H54 (cell line): Measurements from ENCODE around the gene IKZF3.
"Not testable (repeated sequence)": the region's sequence is repeated elsewhere in the genome, so short reads cannot be mapped to it uniquely, and the experiment has no call there.

Source experiments
- DNase-seq: peaks from one replicate; pipeline ENCODE4 v3.0.0; 2011; ENCODE audit warnings: low spot score, mixed read lengths; ENCODE audit not compliant: insufficient read length
- FAIRE-seq: peaks from 3 replicates; lab custom pipeline; 2011; peaks lifted over from hg19 to GRCh38; lab: Jason Lieb, UNC
- POLR2A ChIP-seq: IDR thresholded peaks from 2 replicates; pipeline ENCODE4 v1.6.1; 2011; ENCODE audit warnings: low read depth, mild to moderate bottlenecking, low read length

Gene IKZF3

DNA sequence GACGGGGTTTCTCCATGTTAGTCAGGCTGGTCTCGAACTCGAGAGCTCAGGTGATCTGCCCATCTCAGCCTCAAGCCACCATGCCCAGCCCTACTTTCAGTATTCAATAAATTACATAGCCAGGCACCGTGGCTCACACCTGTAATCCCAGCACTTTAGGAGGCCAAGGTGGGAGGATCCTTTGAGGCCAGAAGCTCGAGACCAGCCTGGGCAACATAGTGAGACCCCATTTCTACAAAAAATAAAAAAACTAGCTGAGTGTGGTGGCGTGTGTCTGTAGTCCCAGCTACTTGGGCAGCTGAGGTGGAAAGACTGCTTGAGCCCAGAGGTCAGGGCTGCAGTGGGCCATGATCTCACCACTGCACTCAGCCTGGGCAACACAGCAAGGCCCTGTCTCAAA is 142.0 kb downstream of the IKZF3 start:
- DNase-seq (no peak), FAIRE-seq (no peak)
- TF ChIP-seq POLR2A: no peak

DNA sequence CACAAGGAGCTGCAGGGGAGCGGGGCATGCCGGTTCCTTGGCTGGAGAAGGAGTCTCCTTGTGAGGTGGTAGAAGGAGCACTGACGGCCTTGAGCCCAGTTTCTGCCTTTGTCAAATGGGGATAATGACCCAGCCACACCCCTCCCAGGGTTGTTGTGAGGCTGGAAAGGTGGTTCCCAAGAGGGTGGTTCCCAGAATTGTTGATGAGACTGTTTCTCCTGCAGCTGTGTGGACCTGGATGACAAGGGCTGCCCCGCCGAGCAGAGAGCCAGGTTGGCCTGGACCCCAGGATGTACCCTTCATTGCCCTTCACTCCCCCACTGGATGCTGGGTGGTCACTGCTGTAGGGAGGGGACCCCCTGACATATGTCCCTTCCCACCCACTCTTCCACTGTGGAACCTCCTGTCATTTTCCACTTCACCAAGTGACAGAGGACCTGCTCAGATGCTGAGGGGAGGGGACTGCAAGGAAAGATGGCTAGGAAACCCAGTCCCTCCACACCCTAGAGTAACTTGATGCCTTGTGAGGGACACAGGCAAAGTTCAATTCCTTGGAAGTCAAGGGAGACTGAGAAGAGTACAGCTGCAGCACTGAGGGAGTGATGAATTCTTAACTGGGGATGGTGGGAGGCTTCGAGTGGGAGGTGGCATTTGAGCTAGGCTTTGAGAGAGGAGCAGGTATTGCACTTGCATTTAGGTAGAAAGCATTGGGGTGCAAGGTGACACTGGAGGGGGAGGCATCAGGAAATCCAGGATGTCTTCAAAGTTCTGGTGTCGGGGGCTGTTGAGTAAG is 144.4 kb downstream of the IKZF3 start:
- no peak for FAIRE-seq
- DNase-seq: no peak
- no peak for TF ChIP-seq POLR2A

DNA sequence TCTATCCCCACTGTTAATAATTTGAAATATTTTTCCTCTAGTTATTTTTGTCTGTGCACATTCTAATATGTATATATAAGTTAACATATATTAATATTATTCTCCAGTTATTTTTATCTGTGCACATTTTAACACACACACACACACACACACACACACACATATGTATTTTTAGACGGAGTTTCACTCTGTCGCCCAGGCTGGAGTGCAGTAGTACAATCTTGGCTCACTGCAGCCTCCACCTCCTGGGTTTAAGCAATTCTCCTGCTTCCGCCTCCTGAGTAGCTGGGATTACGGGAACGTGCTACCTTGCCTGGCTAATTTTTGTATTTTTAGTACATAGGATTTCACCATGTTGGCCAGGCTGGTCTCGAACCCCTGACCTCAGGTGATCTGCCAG is 146.5 kb downstream of the IKZF3 start:
- DNase-seq: no peak
- no peak for TF ChIP-seq POLR2A
- no peak for FAIRE-seq

DNA sequence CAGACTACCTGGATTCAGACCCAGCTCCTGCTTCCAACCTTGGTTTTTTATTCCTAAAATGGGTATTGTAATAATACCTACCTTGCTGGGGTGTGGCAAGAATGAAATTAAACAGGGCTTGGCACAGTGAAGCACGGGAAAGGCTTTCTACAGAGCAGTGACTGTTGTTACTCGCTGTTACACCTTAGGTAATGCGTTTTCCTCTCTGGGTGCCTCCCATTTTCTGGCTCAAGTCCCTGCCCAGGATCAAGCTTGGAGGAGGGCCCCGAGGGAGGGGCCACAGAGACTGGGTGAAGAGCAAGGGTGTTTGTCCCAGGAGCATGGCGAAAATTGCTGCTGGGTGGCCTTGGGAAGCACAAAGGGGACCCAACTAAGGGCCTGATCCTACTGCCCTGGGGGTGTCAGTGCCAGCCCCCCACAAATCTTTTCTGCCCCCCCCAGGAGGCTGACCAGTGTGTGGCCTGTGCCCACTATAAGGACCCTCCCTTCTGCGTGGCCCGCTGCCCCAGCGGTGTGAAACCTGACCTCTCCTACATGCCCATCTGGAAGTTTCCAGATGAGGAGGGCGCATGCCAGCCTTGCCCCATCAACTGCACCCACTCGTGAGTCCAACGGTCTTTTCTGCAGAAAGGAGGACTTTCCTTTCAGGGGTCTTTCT is 147.1 kb downstream of the IKZF3 start:
- FAIRE-seq (no peak), DNase-seq (no peak)

DNA sequence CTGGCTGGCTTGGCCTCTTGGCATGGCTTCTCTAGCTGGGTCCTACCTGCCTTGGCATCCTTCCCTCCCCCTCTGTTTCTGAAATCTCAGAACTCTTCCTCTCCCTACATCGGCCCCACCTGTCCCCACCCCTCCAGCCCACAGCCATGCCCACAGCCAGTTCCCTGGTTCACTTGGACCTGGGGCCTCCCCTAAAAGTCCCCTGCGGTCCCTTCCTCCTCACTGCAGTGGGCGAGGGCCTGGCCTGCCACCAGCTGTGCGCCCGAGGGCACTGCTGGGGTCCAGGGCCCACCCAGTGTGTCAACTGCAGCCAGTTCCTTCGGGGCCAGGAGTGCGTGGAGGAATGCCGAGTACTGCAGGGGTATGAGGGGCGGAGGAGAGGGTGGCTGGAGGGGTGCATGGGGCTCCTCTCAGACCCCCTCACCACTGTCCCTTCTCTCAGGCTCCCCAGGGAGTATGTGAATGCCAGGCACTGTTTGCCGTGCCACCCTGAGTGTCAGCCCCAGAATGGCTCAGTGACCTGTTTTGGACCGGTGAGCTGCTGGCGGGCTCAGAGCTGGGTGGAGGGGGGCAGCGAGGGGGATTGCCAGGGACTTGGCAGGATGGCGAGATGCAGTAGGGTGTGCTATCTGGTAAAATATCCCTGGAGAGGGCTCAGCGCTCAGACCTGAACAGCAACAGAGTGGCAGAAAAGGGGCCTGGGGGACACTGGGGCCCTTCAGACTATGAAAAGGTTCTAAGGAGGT is 147.9 kb downstream of the IKZF3 start:
- FAIRE-seq: no peak

More for the DNA sequence above, 147.1 kb downstream of the IKZF3 start:
- TF ChIP-seq POLR2A: no peak

DNA sequence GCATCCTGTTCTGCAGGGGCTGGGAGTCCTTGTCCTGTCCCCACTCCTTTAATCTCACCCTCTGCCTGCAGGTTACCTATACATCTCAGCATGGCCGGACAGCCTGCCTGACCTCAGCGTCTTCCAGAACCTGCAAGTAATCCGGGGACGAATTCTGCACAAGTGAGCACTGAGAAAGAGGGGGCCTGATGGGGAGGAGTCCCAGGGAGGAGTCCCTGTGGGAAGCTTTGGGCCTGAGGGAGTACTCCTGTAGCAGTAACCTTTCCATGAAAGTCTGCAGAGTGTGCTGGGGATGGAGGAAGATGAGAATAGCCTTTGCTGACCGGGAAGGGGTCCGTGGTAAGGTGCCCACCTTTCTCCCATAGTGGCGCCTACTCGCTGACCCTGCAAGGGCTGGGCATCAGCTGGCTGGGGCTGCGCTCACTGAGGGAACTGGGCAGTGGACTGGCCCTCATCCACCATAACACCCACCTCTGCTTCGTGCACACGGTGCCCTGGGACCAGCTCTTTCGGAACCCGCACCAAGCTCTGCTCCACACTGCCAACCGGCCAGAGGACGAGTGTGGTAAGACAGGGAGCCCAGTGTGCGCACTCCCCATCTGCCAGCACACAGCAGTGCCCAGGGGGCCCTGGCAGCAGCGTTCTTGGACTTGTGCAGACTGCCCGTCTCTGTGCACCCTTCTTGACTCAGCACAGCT is 148.6 kb downstream of the IKZF3 start:
- DNase-seq: no peak
- no peak for FAIRE-seq
- TF ChIP-seq POLR2A: no peak

More for the DNA sequence above, 147.9 kb downstream of the IKZF3 start:
- DNase-seq: no peak
- TF ChIP-seq POLR2A: no peak

DNA sequence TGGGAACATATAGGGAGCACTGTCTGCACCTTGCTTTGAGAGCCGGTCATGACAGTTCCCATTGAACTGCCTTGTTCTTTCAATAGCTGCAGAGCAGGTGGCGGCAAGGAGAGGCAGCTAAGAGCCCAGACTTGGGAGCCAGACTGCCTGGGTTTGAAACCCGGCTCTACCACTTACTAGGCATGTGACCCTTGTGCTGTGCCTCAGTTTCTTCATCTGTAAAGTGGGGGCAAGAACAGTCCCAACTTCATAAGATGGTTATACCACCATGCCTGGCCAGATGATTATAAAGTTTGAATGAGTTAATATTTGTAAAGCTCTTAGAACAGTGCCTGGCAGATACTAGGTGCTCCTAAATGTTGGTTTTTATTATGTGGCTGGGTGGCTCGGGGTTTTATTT is 149.9 kb downstream of the IKZF3 start:
- DNase-seq (no peak), FAIRE-seq (no peak)
- no peak for TF ChIP-seq POLR2A

DNA sequence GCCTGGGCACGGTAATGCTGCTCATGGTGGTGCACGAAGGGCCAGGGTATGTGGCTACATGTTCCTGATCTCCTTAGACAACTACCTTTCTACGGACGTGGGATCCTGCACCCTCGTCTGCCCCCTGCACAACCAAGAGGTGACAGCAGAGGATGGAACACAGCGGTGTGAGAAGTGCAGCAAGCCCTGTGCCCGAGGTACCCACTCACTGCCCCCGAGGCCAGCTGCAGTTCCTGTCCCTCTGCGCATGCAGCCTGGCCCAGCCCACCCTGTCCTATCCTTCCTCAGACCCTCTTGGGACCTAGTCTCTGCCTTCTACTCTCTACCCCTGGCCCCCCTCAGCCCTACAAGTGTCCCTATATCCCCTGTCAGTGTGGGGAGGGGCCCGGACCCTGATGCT is 152.3 kb downstream of the IKZF3 start:
- DNase-seq (no peak), FAIRE-seq (no peak)
- no peak for TF ChIP-seq POLR2A

DNA sequence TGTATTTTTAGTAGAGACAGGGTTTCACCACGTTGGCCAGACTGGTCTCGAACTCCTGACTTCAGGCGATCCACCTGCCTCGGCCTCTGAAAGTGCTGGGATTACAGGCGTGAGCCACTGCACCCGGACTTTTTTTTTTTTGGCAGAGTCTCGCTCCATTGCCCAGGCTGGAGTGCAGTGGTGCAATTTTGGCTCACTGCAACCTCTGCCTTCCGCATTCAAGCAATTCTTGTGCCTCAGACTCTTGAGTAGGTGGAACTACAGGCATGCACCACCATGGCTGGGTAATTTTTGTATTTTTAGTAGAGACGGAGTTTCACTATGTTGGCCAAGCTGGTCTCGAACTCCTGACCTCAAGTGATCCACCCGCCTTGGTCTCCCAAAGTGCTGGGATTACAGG is 153.0 kb downstream of the IKZF3 start:
- not testable (repeated sequence) for FAIRE-seq, DNase-seq

DNA sequence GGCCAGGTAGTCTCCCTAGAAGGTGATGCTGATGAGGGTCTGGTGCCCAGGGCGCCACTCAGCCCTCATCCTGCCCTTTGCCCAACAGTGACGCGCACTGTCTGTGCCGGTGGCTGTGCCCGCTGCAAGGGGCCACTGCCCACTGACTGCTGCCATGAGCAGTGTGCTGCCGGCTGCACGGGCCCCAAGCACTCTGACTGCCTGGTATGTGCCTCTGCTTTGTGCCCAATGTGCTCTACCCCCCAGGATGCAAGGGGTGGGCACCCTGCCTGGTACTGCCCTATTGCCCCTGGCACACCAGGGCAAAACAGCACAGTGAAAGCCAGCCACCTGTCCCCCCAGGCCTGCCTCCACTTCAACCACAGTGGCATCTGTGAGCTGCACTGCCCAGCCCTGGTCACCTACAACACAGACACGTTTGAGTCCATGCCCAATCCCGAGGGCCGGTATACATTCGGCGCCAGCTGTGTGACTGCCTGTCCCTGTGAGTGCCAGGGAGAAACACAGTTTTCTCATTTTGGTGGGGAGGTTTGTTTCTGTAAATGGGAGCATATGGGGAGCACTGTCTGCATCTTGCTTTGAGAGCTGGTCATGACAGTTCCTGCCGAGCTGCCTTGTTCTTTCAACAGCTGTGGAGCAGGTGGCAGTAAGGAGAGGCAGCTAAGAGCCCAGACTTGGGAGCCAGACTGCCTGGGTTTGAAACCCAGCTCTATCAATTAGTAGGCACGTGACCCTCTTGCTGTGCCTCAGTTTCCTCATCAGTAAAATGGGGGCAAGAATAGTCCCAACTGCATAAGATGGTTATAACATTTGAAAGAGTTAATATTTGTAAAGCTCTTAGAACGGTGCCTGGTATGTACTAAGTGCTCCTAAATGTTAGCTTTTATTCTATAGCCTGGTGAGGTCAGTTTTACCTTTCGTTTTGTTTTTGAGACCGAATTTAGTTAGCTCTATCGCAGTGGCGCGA is 153.8 kb downstream of the IKZF3 start:
- FAIRE-seq (no peak), DNase-seq (no peak)
- TF ChIP-seq POLR2A: no peak

DNA sequence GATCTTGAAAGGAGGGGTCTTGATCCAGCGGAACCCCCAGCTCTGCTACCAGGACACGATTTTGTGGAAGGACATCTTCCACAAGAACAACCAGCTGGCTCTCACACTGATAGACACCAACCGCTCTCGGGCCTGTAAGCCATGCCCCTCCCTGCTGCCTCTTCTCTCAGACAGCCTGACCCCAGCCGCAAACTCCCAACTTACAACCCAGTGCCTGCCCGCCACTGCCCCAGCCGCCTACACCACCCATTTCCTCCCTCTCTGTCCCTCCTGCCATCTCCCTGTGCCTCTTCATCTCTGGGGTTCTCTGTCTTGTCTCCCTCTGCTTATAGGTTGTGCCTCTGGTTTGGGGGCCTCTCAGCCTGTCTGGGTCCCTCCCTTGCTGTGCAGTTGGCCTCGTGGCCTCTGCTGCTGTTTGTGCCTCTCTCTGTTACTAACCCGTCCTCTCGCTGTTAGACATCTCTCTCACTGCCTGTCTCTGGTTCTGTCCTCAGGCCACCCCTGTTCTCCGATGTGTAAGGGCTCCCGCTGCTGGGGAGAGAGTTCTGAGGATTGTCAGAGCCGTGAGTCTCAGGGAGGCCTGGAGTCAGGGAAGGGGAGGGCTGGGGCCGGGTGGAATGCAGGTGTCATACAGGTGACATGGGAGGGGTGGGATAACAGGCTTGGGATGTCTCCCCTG is 154.7 kb downstream of the IKZF3 start:
- FAIRE-seq (no peak), DNase-seq (no peak)
- no peak for TF ChIP-seq POLR2A
